Spleen (tissue), 11 donors: ENCODE results near the gene UMPS. TPM values are rescaled to one million over a fixed set of nuclear protein-coding genes. Genes with fewer than 3 reads are reported as not detected.

Experiments used
- DNase-seq: peaks from one replicate; pipeline ENCODE4 v3.0.0-alpha.2; 2020
- H3K27ac ChIP-seq, 8 donors: fragments of 200-600 bp; sonication (generic) in 7 of 8; 1 replicate in 4 of 8; 2 replicates in 4 of 8; pipeline versions ENCODE4 v1.5.0 to v1.8.0; 2016 to 2021; ENCODE audit warnings: inconsistent platforms in 4 of 8, mild to moderate bottlenecking in 4 of 8, moderate library complexity in 1 of 8
- H3K27me3 ChIP-seq, 7 donors: fragments of 200-600 bp; sonication (generic) in 6 of 7; replicated peaks in 1 of 7; 1 replicate in 4 of 7; 2 replicates in 3 of 7; pipeline versions ENCODE4 v1.5.0 to v1.8.0; 2016 to 2021; ENCODE audit warnings: inconsistent platforms in 3 of 7, mild to moderate bottlenecking in 1 of 7
- H3K36me3 ChIP-seq, 6 donors: fragments of 200-600 bp; sonication (generic) in 5 of 6; 1 replicate in 4 of 6; 2 replicates in 2 of 6; pipeline versions ENCODE4 v1.5.0 to v1.8.0; 2016 to 2021; ENCODE audit warnings: inconsistent platforms in 2 of 6
- H3K4me1 ChIP-seq, 6 donors: fragments of 200-600 bp; sonication (generic) in 5 of 6; 1 replicate in 3 of 6; 2 replicates in 3 of 6; pipeline versions ENCODE4 v1.5.0 to v1.8.0; 2016 to 2021; ENCODE audit warnings: inconsistent platforms in 3 of 6
- H3K4me3 ChIP-seq, 8 donors: fragments of 200-600 bp; sonication (generic) in 7 of 8; 1 replicate in 4 of 8; 2 replicates in 4 of 8; pipeline versions ENCODE4 v1.5.0 to v1.8.0; 2016 to 2021; ENCODE audit warnings: inconsistent platforms in 4 of 8, mild to moderate bottlenecking in 4 of 8, moderate library complexity in 2 of 8
- H3K9me3 ChIP-seq, 8 donors: fragments of 200-600 bp; sonication (generic) in 7 of 8; 1 replicate in 4 of 8; 2 replicates in 4 of 8; pipeline versions ENCODE4 v1.5.0 to v1.8.0; 2016 to 2021; ENCODE audit warnings: inconsistent platforms in 4 of 8
- POLR2A ChIP-seq, 3 donors: fragments of 450-650 bp; IDR thresholded peaks; one replicate each; pipeline ENCODE4 v1.5.1; 2017; ENCODE audit warnings: antibody characterized with exemption in 3 of 3, mild to moderate bottlenecking in 1 of 3
- POLR2AphosphoS5 ChIP-seq, 3 donors: sonication (generic); formaldehyde crosslinking; IDR thresholded peaks; one replicate each; pipeline ENCODE4 v1.5.1; 2017; ENCODE audit warnings: antibody characterized with exemption in 3 of 3
- WGBS, 5 donors: extraction: QIAGEN DNeasy Blood & Tissue Kit in 3 of 5; methylation state at CpG; one replicate each; pipeline versions ENCODE4 v1.1.5 to v1.1.7; 2013 to 2018; 5-methylcytosine and 5-hydroxymethylcytosine counted together
- intact Hi-C: fragments of 100-400 bp; cut with DNase I; formaldehyde crosslinking; loops from one replicate; pipeline ENCODE4 v1.15.0; 2023; ENCODE audit warnings: low total_unique reads
- polyA plus RNA-seq, 3 donors: library from polyadenylated mRNA; stranded (reverse); fragments of 200-250 nt; gene quantifications; one replicate each; pipeline ENCODE4 v1.2.1, GENCODE V29; 2013
- total RNA-seq, 7 donors: library from RNA; depleted of rRNA in 3 of 7; stranded (reverse); fragments of >200 nt in 3 of 7; fragmentation: NEBNext Ultra II Directional in 4 of 7; extraction: Animal tissue kit (Norgen Biotek cat#: 25700) in 4 of 7; gene quantifications; one replicate each; pipeline versions ENCODE4 v1.1.0 to v1.2.1, GENCODE V29; 2016 to 2021
- TF ChIP-seq, protein P1 (sequence below), 11 experiments: fragments of 200-600 bp in 7 of 11; fragments of 450-650 bp in 4 of 11; sonication (generic) in 4 of 11; IDR thresholded peaks in 8 of 11; conservative IDR thresholded peaks in 3 of 11; 1 replicate in 7 of 11; 2 replicates in 4 of 11; pipeline versions ENCODE4 v1.4.0 to v1.8.0; 2016 to 2021; ENCODE audit warnings: antibody characterized with exemption in 11 of 11, inconsistent platforms in 4 of 11, mild to moderate bottlenecking in 1 of 11
- donor health status: healthy with polysubstance abuse.
- donor health status: DM: no; HTN: no; CAD: no; lungs with moderate emphysema.
- donor health status: DM: no; HTN: no; CAD: no.
- donor health status: Bipolar disorder and iron deficiency.
- donor health status: healthy.
- donor health status: DM: no; HTN: no; CAD: no.
- donor health status: DM: yes; HTN: yes; CAD: no.

The UMPS gene
- total and polyA plus RNA-seq, 10 donors = 11.2 to 41.8 (median 26.4) TPM

DNA sequence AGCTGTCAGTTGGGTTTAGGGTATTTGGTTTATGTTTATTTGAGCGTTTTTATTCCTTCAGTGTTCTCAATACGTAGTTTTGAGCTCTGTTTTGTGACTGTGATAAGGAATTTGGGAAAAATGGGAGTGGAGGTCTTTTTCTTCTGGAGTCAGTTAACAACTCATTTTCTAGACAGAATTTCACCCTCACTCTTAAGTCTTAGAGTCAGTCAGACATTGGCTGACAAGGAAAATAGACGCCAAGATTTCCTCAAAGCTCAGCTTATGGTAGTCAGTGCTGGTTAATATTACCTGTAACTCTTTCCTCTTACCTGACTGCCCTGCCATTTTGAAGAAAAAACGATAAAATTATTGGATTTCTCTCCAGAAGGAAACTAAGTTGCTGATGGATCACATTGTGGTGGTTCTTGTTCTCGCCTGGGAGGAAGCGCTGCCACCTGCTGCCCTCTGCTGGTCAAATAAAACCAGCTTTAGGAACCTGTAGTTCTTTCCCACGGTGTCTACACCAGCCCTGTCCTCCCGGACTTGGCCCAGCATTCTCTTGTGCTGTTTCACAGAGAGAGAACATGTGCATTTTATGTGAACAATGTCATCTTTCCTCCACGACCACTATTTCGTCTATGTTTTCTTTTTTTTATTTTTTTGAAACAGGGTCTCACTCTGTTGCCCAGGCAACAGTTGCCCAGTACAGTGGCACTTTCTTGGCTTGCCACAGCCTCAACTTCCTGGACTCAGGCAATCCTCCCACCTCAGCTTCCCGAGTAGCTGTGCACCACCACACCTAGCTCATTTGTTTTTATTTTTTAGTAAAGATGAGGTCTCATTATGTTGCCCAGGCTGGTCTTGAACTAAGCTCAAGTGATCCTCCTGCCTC, 41.4 kb upstream of the UMPS start:
- Histone ChIP-seq H3K4me3 (no peak overlapping the region), H3K36me3 (no peaks in the 10 kb centered on the region), H3K9me3 (no peaks in the 10 kb centered on the region), H3K27me3 (peaks cover 0 to 4% (median 0%) of the 10 kb centered on the region in 7 donors), H3K27ac (no peak overlapping the region), H3K4me1 (peaks cover 0 to 17% (median 12%) of the 10 kb centered on the region in 6 donors)
- DNase-seq = peak; percentile 85
- intact Hi-C loops = loop anchor here (5.0 kb wide), 1 partner anchor 122 kb away; no protein-coding TSS in a partner anchor
- TF ChIP-seq POLR2AphosphoS5 (IDR thresholded peaks at IDR 0.05) (peak in 1 of 3 donors; percentile 46), POLR2A (IDR thresholded peaks at IDR 0.05) (no peak)
- TF ChIP-seq, protein P1, sequence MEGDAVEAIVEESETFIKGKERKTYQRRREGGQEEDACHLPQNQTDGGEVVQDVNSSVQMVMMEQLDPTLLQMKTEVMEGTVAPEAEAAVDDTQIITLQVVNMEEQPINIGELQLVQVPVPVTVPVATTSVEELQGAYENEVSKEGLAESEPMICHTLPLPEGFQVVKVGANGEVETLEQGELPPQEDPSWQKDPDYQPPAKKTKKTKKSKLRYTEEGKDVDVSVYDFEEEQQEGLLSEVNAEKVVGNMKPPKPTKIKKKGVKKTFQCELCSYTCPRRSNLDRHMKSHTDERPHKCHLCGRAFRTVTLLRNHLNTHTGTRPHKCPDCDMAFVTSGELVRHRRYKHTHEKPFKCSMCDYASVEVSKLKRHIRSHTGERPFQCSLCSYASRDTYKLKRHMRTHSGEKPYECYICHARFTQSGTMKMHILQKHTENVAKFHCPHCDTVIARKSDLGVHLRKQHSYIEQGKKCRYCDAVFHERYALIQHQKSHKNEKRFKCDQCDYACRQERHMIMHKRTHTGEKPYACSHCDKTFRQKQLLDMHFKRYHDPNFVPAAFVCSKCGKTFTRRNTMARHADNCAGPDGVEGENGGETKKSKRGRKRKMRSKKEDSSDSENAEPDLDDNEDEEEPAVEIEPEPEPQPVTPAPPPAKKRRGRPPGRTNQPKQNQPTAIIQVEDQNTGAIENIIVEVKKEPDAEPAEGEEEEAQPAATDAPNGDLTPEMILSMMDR (IDR thresholded peaks at IDR 0.05 in 8 of 11, conservative IDR thresholded peaks at IDR 0.05 in 3 of 11) = peak; percentile 51 to 85 (median 79)
- 19 to 25% (median 22%) methylated on average over 11 of the region's 11 CpGs for WGBS, 5 donors

DNA sequence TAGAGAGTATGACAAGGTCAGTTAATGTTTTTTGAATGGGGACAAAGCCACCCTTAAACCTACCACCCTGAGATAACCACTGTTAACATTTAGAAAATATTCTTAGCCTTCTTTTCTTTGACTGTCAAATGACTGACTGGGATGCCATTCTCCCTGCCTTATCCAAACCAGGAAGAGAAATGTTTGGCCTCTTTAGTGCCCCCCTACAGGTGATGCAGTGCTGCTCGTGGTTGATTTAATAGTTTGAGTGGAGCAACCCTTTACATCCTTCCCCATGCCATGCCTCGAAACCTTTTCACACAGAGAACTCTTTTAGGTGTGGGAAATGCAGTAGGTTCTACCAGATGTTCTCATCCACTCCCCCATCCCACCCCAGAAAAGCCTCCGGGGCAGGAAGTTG, 38.7 kb upstream of the UMPS start:
- DNase-seq = no peak
- Histone ChIP-seq H3K4me3 (no peak overlapping the region), H3K27me3 (peaks cover 0 to 4% (median 0%) of the 10 kb centered on the region in 7 donors), H3K9me3 (no peaks in the 10 kb centered on the region), H3K27ac (no peak overlapping the region), H3K4me1 (peaks cover 0 to 12% (median 10%) of the 10 kb centered on the region in 6 donors), H3K36me3 (no peaks in the 10 kb centered on the region)
- intact Hi-C loops = no loop called here
- 47 to 69% (median 66%) methylated on average over 3 of the region's 3 CpGs for WGBS, 5 donors
- TF ChIP-seq POLR2AphosphoS5 (IDR thresholded peaks at IDR 0.05) (no peak), POLR2A (IDR thresholded peaks at IDR 0.05) (no peak)
- TF ChIP-seq, protein P1 (IDR thresholded peaks at IDR 0.05 in 8 of 11, conservative IDR thresholded peaks at IDR 0.05 in 3 of 11) = no peak

DNA sequence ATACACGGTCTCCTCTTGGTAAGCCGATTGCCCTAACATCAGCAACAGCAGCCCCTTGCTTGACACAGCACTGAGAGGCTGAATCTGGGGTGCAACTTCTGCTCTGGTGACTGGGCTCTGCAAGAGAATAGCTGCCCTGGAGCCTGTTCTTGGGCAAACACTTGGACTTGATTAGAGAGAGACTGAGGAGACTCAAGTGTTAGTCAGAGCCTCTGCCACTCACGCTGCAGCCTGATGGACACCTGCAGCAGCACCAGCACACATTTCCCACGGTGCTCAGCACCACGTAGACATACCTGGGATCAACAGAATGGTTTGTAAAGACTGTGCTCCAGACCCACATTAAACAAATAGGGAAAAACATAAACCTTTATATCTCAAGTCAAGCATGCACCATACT, 35.8 kb upstream of the UMPS start:
- H3K4me1 ChIP-seq = peaks cover 0 to 5% (median 0%) of the 10 kb centered on the region in 6 donors
- H3K27ac ChIP-seq = no peak overlapping the region
- H3K9me3 ChIP-seq = no peaks in the 10 kb centered on the region
- intact Hi-C loops = no loop called here
- no peak for DNase-seq
- no peak for TF ChIP-seq POLR2AphosphoS5 (IDR thresholded peaks at IDR 0.05)
- TF ChIP-seq, protein P1 (IDR thresholded peaks at IDR 0.05 in 8 of 11, conservative IDR thresholded peaks at IDR 0.05 in 3 of 11) = no peak
- TF ChIP-seq POLR2A (IDR thresholded peaks at IDR 0.05) = no peak
- peaks cover 0 to 9% (median 0%) of the 10 kb centered on the region in 6 donors for H3K36me3 ChIP-seq
- no peak overlapping the region for H3K4me3 ChIP-seq
- no peaks in the 10 kb centered on the region for H3K27me3 ChIP-seq
- 80 to 88% (median 87%) methylated on average over 3 to 5 of the region's 5 CpGs for WGBS, 5 donors

DNA sequence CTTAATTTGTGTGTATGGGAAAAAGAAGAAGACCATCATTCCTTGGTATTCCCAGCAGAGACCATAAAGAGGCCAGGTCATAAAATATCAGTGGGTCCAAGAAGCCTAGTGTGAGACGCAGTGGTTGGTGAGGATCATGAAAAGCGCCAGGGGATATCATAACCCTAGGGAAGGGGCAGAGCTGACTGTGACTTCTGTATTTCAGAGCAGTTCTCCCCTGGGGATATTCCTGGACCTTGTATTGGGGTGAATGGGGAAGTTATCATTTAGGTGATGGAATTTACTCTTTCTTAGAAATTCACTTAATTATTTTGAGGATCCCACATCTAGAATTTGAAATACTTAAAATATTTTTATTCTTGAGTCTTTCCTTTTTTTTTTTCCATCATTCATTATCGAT, 34.9 kb upstream of the UMPS start:
- intact Hi-C loops = no loop called here
- H3K27me3 ChIP-seq = peaks cover 0 to under 1% (median 0%) of the 10 kb centered on the region in 7 donors
- H3K27ac ChIP-seq = no peak overlapping the region
- H3K36me3 ChIP-seq = peaks cover 0 to 9% (median 0%) of the 10 kb centered on the region in 6 donors
- 84 to 93% (median 86%) methylated on average over 3 of the region's 3 CpGs for WGBS, 5 donors
- DNase-seq = no peak
- H3K4me1 ChIP-seq = peaks cover 0 to 5% (median 0%) of the 10 kb centered on the region in 6 donors
- TF ChIP-seq POLR2AphosphoS5 (IDR thresholded peaks at IDR 0.05) = no peak
- TF ChIP-seq POLR2A (IDR thresholded peaks at IDR 0.05) = no peak
- TF ChIP-seq, protein P1 (IDR thresholded peaks at IDR 0.05 in 8 of 11, conservative IDR thresholded peaks at IDR 0.05 in 3 of 11) = no peak
- H3K9me3 ChIP-seq = no peaks in the 10 kb centered on the region
- H3K4me3 ChIP-seq = no peak overlapping the region
